Liver (tissue), 9 donors: Measurements from ENCODE around the gene CMBL. TPM values are rescaled to one million over a fixed set of nuclear protein-coding genes. Genes with fewer than 3 reads are reported as not detected.

Experiments used
- DNase-seq: peaks from one replicate; pipeline ENCODE4 v3.0.0-alpha.2; 2017; ENCODE audit warnings: low spot score
- H3K27ac ChIP-seq, 2 donors: one replicate each; pipeline ENCODE4 v1.7.0; 2013; ENCODE audit warnings: inconsistent platforms in 2 of 2, low read length in 2 of 2, control low read depth in 1 of 2, low read depth in 1 of 2, mild to moderate bottlenecking in 1 of 2
- H3K27me3 ChIP-seq, 4 donors: one replicate each; pipeline versions ENCODE4 v1.6.1 to v1.7.0; 2013; ENCODE audit warnings: low read length in 3 of 4, inconsistent platforms in 1 of 4, mild to moderate bottlenecking in 1 of 4, moderate library complexity in 1 of 4; ENCODE audit not compliant: control insufficient read depth in 4 of 4, insufficient read depth in 4 of 4
- H3K36me3 ChIP-seq, 4 donors: one replicate each; pipeline versions ENCODE4 v1.6.1 to v1.7.0; 2013; ENCODE audit warnings: low read length in 3 of 4, mild to moderate bottlenecking in 3 of 4, low read depth in 1 of 4, moderate library complexity in 1 of 4; ENCODE audit not compliant: control insufficient read depth in 4 of 4, insufficient read depth in 3 of 4
- H3K4me1 ChIP-seq, 4 donors: one replicate each; pipeline versions ENCODE4 v1.6.1 to v1.7.0; 2013; ENCODE audit warnings: low read length in 3 of 4, mild to moderate bottlenecking in 3 of 4, moderate library complexity in 1 of 4; ENCODE audit not compliant: control insufficient read depth in 4 of 4, insufficient read depth in 4 of 4
- H3K4me3 ChIP-seq, 3 donors: one replicate each; pipeline versions ENCODE4 v1.6.1 to v1.7.0; 2013; ENCODE audit warnings: low read length in 3 of 3, control low read depth in 1 of 3, low read depth in 1 of 3, mild to moderate bottlenecking in 1 of 3
- H3K9ac ChIP-seq, 2 donors: one replicate each; pipeline ENCODE4 v1.7.0; 2013; ENCODE audit warnings: low read length in 2 of 2, mild to moderate bottlenecking in 2 of 2, moderate library complexity in 2 of 2, control low read depth in 1 of 2, low read depth in 1 of 2
- H3K9me3 ChIP-seq, 4 donors: one replicate each; pipeline versions ENCODE4 v1.6.1 to v1.7.0; 2013; ENCODE audit warnings: low read length in 3 of 4; ENCODE audit not compliant: control insufficient read depth in 4 of 4
- ATF3 ChIP-seq: IDR thresholded peaks from 2 replicates; pipeline ENCODE4 v1.6.1; 2016; ENCODE audit warnings: antibody characterized with exemption
- CTCF ChIP-seq: fragments of 150-350 bp; IDR thresholded peaks from 2 replicates; pipeline ENCODE4 v1.5.1; 2017; ENCODE audit warnings: improper control_type of control experiment, low read depth, low read length; ENCODE audit not compliant: missing input control
- EGR1 ChIP-seq, 2 donors: IDR thresholded peaks; 2 replicates each; pipeline ENCODE4 v1.6.1; 2016 to 2018; ENCODE audit warnings: antibody characterized with exemption in 2 of 2, low read depth in 2 of 2
- FOXA1 ChIP-seq: IDR thresholded peaks from 2 replicates; pipeline ENCODE4 v1.6.1; 2016; ENCODE audit warnings: antibody characterized with exemption
- FOXA2 ChIP-seq: IDR thresholded peaks from 2 replicates; pipeline ENCODE4 v1.6.1; 2016; ENCODE audit warnings: antibody characterized with exemption
- GABPA ChIP-seq, 2 donors: IDR thresholded peaks in 1 of 2; conservative IDR thresholded peaks in 1 of 2; 2 replicates each; pipeline ENCODE4 v1.6.1; 2016; ENCODE audit warnings: antibody characterized with exemption in 2 of 2, mild to moderate bottlenecking in 1 of 2, moderate library complexity in 1 of 2
- HNF4A ChIP-seq, 2 donors: conservative IDR thresholded peaks; 2 replicates each; pipeline ENCODE4 v1.6.1; 2016; ENCODE audit warnings: antibody characterized with exemption in 2 of 2, mild to moderate bottlenecking in 2 of 2
- HNF4G ChIP-seq: IDR thresholded peaks from 2 replicates; pipeline ENCODE4 v1.6.1; 2016; ENCODE audit warnings: antibody characterized with exemption
- MAX ChIP-seq: IDR thresholded peaks from 2 replicates; pipeline ENCODE4 v1.6.1; 2016; ENCODE audit warnings: antibody characterized with exemption
- NR2F2 ChIP-seq: IDR thresholded peaks from 2 replicates; pipeline ENCODE4 v1.6.1; 2016; ENCODE audit warnings: antibody characterized with exemption
- RAD21 ChIP-seq, 2 donors: IDR thresholded peaks; 2 replicates each; pipeline ENCODE4 v1.6.1; 2016; ENCODE audit warnings: antibody characterized with exemption in 2 of 2, mild to moderate bottlenecking in 2 of 2
- REST ChIP-seq: IDR thresholded peaks from 2 replicates; pipeline ENCODE4 v1.6.1; 2016; ENCODE audit warnings: antibody characterized with exemption, mild to moderate bottlenecking
- RXRA ChIP-seq, 2 donors: IDR thresholded peaks; 2 replicates each; pipeline ENCODE4 v1.6.1; 2017 to 2018; ENCODE audit warnings: antibody characterized with exemption in 2 of 2, mild to moderate bottlenecking in 1 of 2
- SP1 ChIP-seq: IDR thresholded peaks from 2 replicates; pipeline ENCODE4 v1.6.1; 2018; ENCODE audit warnings: antibody characterized with exemption, mild to moderate bottlenecking
- TAF1 ChIP-seq: conservative IDR thresholded peaks from 2 replicates; pipeline ENCODE4 v1.6.1; 2016; ENCODE audit warnings: antibody characterized with exemption, mild to moderate bottlenecking
- YY1 ChIP-seq: IDR thresholded peaks from 2 replicates; pipeline ENCODE4 v1.6.1; 2016; ENCODE audit warnings: antibody characterized with exemption, mild to moderate bottlenecking
- ZBTB33 ChIP-seq: IDR thresholded peaks from 2 replicates; pipeline ENCODE4 v1.6.1; 2016; ENCODE audit warnings: antibody characterized with exemption
- WGBS: extraction: QIAGEN DNeasy Blood & Tissue Kit; methylation state at CpG from one replicate; pipeline ENCODE4 v1.1.7; 2013; 5-methylcytosine and 5-hydroxymethylcytosine counted together
- polyA plus RNA-seq, 2 donors: library from polyadenylated mRNA; stranded (reverse) in 1 of 2; unstranded in 1 of 2; fragments of 200-250 nt in 1 of 2; fragments of >200 nt in 1 of 2; fragmentation: Nextera tagmentation in 1 of 2; extraction: Ambion mirVana in 1 of 2; gene quantifications; one replicate each; pipeline versions ENCODE4 v1.2.1 to v1.2.3, GENCODE V29; 2013 to 2015
- total RNA-seq, 2 donors: library from RNA; depleted of rRNA; stranded (reverse); fragments of >200 nt; gene quantifications; one replicate each; pipeline ENCODE4 v1.2.3, GENCODE V29; 2014
- donor health status: healthy.
- donor health status: healthy.
- donor health status: healthy.
- donor health status: healthy.
- donor health status: healthy.

Gene CMBL
- total and polyA plus RNA-seq, 4 donors: 6.8 to 56.1 (median 41.7) TPM

- no peak for DNase-seq
- Histone ChIP-seq H3K27ac (no peak overlapping the region), H3K9ac (no peak overlapping the region), H3K4me1 (peaks cover 0 to 17% (median 6%) of the 10 kb centered on the region in 4 donors), H3K27me3 (no peaks in the 10 kb centered on the region), H3K4me3 (no peak overlapping the region), H3K36me3 (peaks cover 14 to 80% (median 64%) of the 10 kb centered on the region in 4 donors), H3K9me3 (no peaks in the 10 kb centered on the region)
- WGBS: 61% methylated on average over 8 of the region's 8 CpGs
- TF ChIP-seq YY1: no peak
- TF ChIP-seq FOXA1: no peak
- TF ChIP-seq HNF4G: no peak
These were observed 49.8 kb downstream of the CMBL start for GRCh38 chr5:10257870-10258269.

GRCh38 chr5:10254686-10255085 lies 53.0 kb downstream of the CMBL start:
- Histone ChIP-seq H3K4me3 (no peak overlapping the region), H3K27ac (no peak overlapping the region), H3K9ac (no peak overlapping the region), H3K9me3 (no peaks in the 10 kb centered on the region), H3K27me3 (no peaks in the 10 kb centered on the region), H3K4me1 (peaks cover 2 to 22% (median 15%) of the 10 kb centered on the region in 4 donors), H3K36me3 (peaks cover 8 to 53% (median 41%) of the 10 kb centered on the region in 4 donors)
- no peak for DNase-seq
- 43% methylated on average over 2 of the region's 2 CpGs for WGBS
- TF ChIP-seq HNF4G (no peak), RAD21 (IDR thresholded peaks at IDR 0.05) (no peak), EGR1 (IDR thresholded peaks at IDR 0.05; ENCODE audit: low read depth in 2 of 2) (no peak), YY1 (no peak), HNF4A (conservative IDR thresholded peaks at IDR 0.05) (no peak), CTCF (no peak), FOXA1 (no peak), REST (no peak), MAX (no peak), SP1 (no peak), GABPA (IDR thresholded peaks at IDR 0.05 in 1 of 2, conservative IDR thresholded peaks at IDR 0.05 in 1 of 2) (no peak)

- Histone ChIP-seq H3K4me1 (peaks cover 5 to 25% (median 20%) of the 10 kb centered on the region in 4 donors), H3K4me3 (no peak overlapping the region), H3K27me3 (no peaks in the 10 kb centered on the region), H3K9me3 (no peaks in the 10 kb centered on the region), H3K36me3 (peaks cover 3 to 42% (median 30%) of the 10 kb centered on the region in 4 donors), H3K9ac (no peak overlapping the region), H3K27ac (no peak overlapping the region)
- DNase-seq: no peak
- WGBS: 94% methylated on average over 3 of the region's 3 CpGs
- TF ChIP-seq YY1 (no peak), ZBTB33 (no peak), RXRA (IDR thresholded peaks at IDR 0.05) (no peak), SP1 (no peak), REST (no peak), FOXA2 (no peak), NR2F2 (no peak), TAF1 (no peak), ATF3 (no peak), FOXA1 (no peak)
These were observed 54.3 kb downstream of the CMBL start for GRCh38 chr5:10253390-10253789.
